T-helper 2 cell treated with Interferon-gamma antibody and Interleukin-4, amounts not matched to agents 100 ng/mL and 5 ng/mL, for 36 hours (primary cell): Measurements from ENCODE around the gene COL15A1. TPM values are rescaled to one million over a fixed set of nuclear protein-coding genes. Genes with fewer than 3 reads are reported as not detected.

ENCODE experiments used
- total RNA-seq: library from RNA; stranded (reverse); gene quantifications from 2 replicates; pipeline ENCODE4 v1.2.3, GENCODE V29; 2022

The COL15A1 gene
- total RNA-seq, 1 donor from 2014 or later, result 0.20 TPM

Other genes starting within 250 kb of the COL15A1 start
- gene GABBR2, start 235.0 kb upstream of the COL15A1 start, total RNA-seq, result not detected in 2 replicates
- 6.3 and 7.6 TPM in 2 replicates for gene ANKS6, start 147.4 kb upstream of the COL15A1 start, total RNA-seq
- 3.7 and 4.0 TPM in 2 replicates for gene GALNT12, start 136.2 kb upstream of the COL15A1 start, total RNA-seq
- gene TGFBR1, start 161.2 kb downstream of the COL15A1 start, total RNA-seq, result 52.8 and 53.5 TPM in 2 replicates